Measurements from ENCODE around the gene GRPEL2.

DNA sequence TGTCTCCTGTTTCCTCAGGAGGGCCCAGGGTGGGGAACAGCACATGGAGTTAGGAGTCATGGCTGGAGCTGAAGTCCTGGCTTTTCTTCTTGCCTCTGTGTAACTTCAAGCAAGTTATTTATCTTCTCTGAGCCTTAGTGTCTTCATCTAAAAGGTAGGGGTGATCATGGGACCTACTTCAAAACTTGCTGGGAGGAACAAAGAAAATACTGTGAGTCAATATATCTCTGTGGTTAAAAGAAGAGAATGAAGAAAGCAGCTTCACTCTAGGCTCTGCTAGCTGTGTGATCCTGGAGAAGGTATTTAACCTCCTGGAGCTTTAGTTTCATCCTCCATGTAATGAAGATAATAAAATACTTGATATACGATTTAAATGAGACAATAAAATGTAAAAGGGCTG is 47.1 kb upstream of the GRPEL2 start:
- TF ChIP-seq, protein P1, sequence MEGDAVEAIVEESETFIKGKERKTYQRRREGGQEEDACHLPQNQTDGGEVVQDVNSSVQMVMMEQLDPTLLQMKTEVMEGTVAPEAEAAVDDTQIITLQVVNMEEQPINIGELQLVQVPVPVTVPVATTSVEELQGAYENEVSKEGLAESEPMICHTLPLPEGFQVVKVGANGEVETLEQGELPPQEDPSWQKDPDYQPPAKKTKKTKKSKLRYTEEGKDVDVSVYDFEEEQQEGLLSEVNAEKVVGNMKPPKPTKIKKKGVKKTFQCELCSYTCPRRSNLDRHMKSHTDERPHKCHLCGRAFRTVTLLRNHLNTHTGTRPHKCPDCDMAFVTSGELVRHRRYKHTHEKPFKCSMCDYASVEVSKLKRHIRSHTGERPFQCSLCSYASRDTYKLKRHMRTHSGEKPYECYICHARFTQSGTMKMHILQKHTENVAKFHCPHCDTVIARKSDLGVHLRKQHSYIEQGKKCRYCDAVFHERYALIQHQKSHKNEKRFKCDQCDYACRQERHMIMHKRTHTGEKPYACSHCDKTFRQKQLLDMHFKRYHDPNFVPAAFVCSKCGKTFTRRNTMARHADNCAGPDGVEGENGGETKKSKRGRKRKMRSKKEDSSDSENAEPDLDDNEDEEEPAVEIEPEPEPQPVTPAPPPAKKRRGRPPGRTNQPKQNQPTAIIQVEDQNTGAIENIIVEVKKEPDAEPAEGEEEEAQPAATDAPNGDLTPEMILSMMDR (IDR thresholded peaks at IDR 0.05; ENCODE audit: low read depth, low read length), result no peak
- no peak for TF ChIP-seq EZH2phosphoT487 (IDR thresholded peaks at IDR 0.05; ENCODE audit: low read depth)

All from OCI-LY3 (cell line).